A549 treated with ZK216348 at 1 μM for 4 hours (cell line): ENCODE measurements around the gene MRGPRG. TPM values are rescaled to one million over a fixed set of nuclear protein-coding genes. Genes with fewer than 3 reads are reported as not detected.

Source experiments
- total RNA-seq: library from RNA; stranded (reverse); fragments of 200-300 nt; extraction: Qiagen RNA extraction; gene quantifications from 5 replicates; pipeline ENCODE4 v1.2.3, GENCODE V29; 2022; ENCODE audit warnings: low read depth

MRGPRG gene
- total RNA-seq: 0.18 TPM in 1 of 5 replicates, not detected in the others

DNA sequence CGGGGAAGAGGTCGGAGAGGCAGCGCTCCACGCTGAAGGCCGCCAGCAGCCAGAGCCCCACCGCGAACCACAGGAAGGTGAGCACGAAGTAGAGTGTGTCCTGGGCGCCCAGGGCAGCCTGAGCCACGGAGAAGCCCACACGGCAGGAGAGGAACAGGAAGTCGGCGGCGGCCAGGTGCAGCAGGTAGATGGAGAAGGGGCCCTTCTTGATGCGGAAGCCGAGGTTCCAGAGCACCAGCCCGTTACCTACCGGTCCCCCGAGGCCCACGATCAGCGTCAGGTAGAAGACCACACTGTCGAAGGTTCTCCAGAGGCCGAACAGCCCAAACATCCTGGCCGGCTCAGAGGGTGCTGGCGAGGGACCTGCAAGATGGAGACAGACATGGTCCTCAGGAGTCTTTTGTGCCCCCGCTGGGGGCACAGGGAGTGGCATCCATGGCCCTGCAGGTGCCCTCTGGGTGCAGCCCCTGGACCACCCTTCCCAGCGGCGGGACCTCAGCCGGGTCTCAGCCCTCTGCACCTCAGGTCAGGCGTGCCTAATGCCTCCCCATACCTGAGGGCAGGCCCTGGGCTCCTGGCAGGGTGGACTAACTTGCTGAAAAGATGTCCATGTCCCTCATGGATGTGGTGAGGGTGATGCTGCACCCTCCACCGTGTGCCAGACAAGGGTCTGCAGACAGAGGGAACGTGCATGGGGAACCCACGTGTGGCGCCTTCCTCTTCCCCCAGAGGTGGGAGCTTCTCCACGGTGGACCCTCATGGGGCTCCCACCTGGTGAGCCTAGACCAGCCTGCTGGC is at the start of gene MRGPRG:
Gene MRGPRG, minus strand, starts transcription at position 331 of the 798 bp plus-strand sequence. Its CDS starts 0 bp downstream, at position 331.

DNA sequence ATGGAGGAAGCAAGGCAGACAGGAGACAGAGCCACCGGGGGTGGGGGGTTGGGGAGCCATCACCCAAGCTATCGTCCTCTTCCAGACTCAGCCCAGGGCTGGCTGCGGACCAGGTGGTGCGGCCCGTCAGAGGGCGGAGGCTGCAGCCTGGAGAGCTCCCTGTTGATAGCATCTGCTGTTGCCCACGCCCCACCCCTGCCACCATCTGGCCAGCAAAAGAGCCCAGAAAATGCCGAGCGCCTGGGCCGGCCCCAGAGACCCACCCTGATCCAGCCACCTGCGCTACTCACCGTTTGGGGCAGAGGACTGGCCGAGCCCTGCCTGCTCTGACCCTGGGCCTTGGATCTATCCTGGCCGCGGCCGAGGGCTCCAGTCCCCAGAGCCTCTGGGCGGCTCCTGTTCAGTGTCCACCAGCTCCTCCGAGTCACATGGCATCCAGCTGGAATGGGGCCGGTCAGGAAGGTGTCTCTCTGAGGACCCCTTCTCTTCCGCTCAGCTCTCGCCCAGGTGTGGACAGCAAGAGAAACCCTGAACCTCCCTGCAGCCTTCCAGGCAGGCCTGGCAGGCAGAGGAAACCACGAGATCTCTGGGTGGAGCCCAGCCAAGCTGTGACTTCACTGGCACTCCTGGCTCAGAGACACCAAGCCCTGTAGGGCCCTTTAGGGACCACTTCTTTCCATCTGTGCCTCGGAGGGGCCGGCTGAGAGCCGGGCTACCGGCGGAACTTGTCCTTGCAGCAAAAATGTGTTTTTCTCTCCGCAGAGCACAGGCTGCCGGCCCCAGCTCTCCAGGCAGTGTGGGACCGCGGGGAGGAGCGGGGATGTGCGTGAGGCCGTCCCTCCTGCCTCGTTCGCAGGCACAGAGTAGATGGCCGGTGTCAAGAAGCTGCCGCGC is 13.5 kb upstream of the MRGPRG start, which contains the start of gene MRGPRE:
Gene MRGPRE, minus strand, starts transcription at position 567 of the 894 bp plus-strand sequence. CDS start 3,618 bp downstream, outside the sequence.

Other genes starting within 250 kb of the MRGPRG start
- 117 to 150 TPM (median 123 TPM) in 5 replicates for gene NAP1L4, start 226.5 kb downstream of the MRGPRG start, total RNA-seq
- 55.6 to 66.9 TPM (median 61.3 TPM) in 5 replicates for gene CARS1, start 161.4 kb downstream of the MRGPRG start, total RNA-seq
- 5.1 to 9.0 TPM (median 6.2 TPM) in 5 replicates for gene OSBPL5, start 53.5 kb downstream of the MRGPRG start, total RNA-seq
- 0.09 to 0.17 TPM (median 0.14 TPM) in 3 of 5 replicates, not detected in the others for gene MRGPRE, start 13.6 kb upstream of the MRGPRG start, total RNA-seq
- gene ZNF195, start 160.3 kb upstream of the MRGPRG start, total RNA-seq: 19.3 to 23.4 TPM (median 19.8 TPM) in 5 replicates